CD4-positive, alpha-beta T cell treated with Interferon gamma for 1 hour (primary cell): ENCODE measurements around the gene WDPCP.
"Not testable (repeated sequence)": the region's sequence is repeated elsewhere in the genome, so short reads cannot be mapped to it uniquely, and the experiment has no call there.

Source experiments
- DNase-seq: peaks from one replicate; pipeline ENCODE4 v3.0.0-alpha.2; 2020

Gene WDPCP

DNA sequence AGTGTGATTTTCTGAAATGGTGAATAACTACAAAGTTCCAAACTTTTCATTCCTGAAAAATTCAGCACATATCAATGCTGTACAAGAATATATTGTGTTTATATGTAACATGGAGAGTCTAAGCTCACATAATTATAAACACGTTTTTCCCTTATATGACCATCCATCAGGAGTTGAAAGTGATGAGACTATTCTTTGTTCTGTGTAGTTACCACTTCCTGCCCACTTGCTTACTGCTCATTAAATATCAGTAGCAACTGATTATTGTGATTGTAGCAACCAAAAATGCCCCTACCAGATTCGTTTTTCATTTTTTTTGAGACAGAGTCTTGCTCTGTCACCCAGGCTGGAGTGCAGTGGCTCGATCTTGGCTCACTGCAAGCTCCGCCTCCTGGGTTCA is 506.9 kb downstream of the WDPCP start:
- DNase-seq = no peak

DNA sequence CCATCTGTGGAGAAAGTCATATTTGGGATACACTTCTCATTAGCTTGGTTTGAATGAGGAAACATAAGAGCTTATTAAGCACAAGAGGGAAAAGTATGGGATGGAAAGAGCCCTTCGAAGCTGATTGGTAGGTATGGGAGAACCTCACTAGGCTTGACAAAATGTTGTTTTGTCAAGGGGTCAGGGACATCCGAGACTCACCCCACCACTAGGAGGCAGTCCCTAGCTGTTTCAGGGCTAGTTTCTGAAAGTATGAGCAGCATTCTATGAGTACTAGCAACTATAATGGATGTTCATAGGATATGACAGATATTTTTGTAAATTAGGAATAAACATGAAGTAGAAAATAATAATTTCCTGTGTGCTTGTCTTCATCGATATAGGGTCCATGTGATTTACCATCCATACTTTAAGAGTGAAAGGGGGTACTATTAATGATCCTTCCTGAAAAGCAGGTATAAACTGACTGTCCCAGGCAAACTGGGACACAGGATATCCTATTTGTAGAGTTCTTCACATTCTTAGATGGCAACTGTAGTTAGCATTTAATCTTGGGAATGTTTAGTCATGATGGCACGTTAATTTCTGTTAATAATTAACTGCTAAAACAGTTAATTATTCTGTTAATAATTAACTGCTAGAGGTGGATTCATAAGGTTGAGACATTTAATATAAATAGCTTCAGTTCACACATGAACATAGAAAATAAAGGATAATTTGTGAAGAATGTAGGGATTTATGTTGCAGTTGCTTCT is 509.2 kb downstream of the WDPCP start:
- DNase-seq = no peak

DNA sequence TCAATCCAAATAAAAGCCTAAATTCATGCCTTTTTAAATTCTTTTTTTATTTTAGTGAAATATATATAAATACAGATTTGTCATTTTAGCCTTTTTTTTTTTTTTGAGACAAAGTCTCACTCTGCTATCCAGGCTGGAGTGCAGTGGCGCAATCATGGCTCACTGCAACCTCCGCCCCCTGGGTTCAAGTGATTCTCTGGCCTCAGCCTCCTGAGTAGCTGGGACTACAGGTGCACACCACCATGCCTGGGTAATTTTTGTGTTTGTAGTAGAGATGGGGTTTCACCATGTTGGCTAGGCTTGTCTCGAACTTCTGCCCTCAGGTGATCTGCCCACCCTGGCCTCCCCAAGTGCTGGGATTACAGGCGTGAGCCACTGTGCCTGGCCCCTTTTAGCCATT is 513.9 kb downstream of the WDPCP start:
- DNase-seq = not testable (repeated sequence)

DNA sequence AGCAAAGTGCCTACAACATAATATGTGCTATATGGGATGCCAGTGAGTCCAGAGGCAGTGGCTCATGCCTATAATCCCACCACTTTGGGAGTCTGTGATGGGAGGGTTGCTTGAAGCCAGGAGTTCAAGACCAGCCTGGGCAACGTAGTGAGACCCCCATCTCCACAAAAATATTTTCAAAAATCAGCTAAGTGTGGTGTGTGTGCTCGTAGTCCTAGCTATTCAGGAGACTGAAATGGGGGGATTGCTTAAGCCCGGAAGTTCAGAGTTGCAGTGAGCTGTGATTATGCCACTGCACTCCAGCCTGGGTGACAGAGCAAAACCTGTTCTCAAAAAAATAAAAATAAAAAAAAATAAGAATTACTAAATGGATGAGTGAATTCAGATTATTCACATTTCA is 514.3 kb downstream of the WDPCP start:
- DNase-seq = no peak

DNA sequence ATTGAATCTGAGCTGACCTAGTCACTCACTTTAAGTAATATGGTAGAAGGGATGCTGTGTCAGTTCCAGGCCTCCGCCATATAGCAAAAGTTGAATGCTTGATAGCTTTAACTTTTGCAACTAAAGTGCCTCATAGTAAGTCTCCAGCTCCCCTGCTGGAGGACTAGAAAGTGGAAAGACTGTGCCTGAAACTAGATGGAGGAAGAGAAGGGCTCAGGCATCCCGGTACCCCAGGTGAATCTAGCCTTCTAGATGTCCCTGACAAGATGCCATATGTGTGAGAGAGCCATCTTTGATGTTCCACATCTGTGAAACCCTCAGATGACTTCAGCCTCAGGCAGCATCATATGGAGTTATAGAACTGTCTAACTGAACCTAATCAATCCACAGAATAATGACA is 516.6 kb downstream of the WDPCP start:
- no peak for DNase-seq
